HL-60 (cell line): Measurements from ENCODE around the gene ARFGAP3.

ENCODE experiments used
- DNase-seq, 2 experiments: peaks; one replicate each; pipeline ENCODE4 v3.0.0-alpha.2; 2010 to 2020; ENCODE audit warnings: low read depth in 1 of 2, low spot score in 1 of 2
- H3K27ac ChIP-seq: fragments of 250-450 bp; sonication (Bioruptor Pico); replicated peaks from 2 replicates; pipeline ENCODE4 v1.5.1; 2020; ENCODE audit warnings: mild to moderate bottlenecking, moderate library complexity
- H3K27me3 ChIP-seq: fragments of 250-450 bp; sonication (Bioruptor Pico); 2 replicates; pipeline ENCODE4 v1.5.1; 2021; ENCODE audit warnings: mild to moderate bottlenecking, moderate library complexity; ENCODE audit not compliant: insufficient read depth, poor library complexity, severe bottlenecking
- H3K4me3 ChIP-seq: replicated peaks from 2 replicates; pipeline ENCODE4 v1.5.1; 2011; ENCODE audit warnings: mild to moderate bottlenecking, control low read depth, low read length; ENCODE audit not compliant: insufficient read depth
- GABPA ChIP-seq: IDR thresholded peaks from 2 replicates; pipeline ENCODE4 v1.6.1; 2012; ENCODE audit warnings: low read depth
- POLR2AphosphoS5 ChIP-seq: IDR thresholded peaks from 2 replicates; pipeline ENCODE4 v1.6.1; 2012; ENCODE audit warnings: low read depth
- SPI1 ChIP-seq: IDR thresholded peaks from 2 replicates; pipeline ENCODE4 v1.6.1; 2012; ENCODE audit warnings: low read depth, mild to moderate bottlenecking, borderline replicate concordance
- TF ChIP-seq, protein P1 (sequence below): IDR thresholded peaks from one replicate; pipeline ENCODE4 v1.5.1; 2011; ENCODE audit warnings: low read length, control low read depth, inconsistent platforms; ENCODE audit not compliant: insufficient read depth
- TF ChIP-seq, protein P2 (sequence below): IDR thresholded peaks from 2 replicates; pipeline ENCODE4 v1.6.1; 2012; ENCODE audit warnings: low read depth; ENCODE audit not compliant: insufficient replicate concordance

Gene ARFGAP3

DNA sequence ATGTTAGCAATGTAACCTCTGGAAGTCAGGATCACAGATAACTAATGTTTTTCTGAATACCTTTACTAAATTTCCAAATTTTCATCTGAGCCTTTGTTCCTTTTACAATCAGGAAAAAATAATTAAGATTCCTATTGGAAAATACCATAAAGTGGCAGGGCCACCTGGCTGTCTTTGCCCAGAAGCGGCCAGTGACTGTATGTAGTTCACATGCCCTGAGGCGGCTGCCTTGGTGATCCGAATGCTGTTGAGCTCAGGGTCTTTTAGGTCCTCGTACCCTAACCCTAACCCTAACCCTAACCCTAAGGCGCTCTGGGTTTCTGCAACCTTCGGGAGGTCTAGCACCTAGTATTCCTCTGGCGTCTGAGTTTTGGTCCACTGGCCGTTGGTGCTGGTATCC lies 8.5 kb upstream of the ARFGAP3 start:
- TF ChIP-seq, protein P1, sequence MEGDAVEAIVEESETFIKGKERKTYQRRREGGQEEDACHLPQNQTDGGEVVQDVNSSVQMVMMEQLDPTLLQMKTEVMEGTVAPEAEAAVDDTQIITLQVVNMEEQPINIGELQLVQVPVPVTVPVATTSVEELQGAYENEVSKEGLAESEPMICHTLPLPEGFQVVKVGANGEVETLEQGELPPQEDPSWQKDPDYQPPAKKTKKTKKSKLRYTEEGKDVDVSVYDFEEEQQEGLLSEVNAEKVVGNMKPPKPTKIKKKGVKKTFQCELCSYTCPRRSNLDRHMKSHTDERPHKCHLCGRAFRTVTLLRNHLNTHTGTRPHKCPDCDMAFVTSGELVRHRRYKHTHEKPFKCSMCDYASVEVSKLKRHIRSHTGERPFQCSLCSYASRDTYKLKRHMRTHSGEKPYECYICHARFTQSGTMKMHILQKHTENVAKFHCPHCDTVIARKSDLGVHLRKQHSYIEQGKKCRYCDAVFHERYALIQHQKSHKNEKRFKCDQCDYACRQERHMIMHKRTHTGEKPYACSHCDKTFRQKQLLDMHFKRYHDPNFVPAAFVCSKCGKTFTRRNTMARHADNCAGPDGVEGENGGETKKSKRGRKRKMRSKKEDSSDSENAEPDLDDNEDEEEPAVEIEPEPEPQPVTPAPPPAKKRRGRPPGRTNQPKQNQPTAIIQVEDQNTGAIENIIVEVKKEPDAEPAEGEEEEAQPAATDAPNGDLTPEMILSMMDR, result no peak
- TF ChIP-seq, protein P2, sequence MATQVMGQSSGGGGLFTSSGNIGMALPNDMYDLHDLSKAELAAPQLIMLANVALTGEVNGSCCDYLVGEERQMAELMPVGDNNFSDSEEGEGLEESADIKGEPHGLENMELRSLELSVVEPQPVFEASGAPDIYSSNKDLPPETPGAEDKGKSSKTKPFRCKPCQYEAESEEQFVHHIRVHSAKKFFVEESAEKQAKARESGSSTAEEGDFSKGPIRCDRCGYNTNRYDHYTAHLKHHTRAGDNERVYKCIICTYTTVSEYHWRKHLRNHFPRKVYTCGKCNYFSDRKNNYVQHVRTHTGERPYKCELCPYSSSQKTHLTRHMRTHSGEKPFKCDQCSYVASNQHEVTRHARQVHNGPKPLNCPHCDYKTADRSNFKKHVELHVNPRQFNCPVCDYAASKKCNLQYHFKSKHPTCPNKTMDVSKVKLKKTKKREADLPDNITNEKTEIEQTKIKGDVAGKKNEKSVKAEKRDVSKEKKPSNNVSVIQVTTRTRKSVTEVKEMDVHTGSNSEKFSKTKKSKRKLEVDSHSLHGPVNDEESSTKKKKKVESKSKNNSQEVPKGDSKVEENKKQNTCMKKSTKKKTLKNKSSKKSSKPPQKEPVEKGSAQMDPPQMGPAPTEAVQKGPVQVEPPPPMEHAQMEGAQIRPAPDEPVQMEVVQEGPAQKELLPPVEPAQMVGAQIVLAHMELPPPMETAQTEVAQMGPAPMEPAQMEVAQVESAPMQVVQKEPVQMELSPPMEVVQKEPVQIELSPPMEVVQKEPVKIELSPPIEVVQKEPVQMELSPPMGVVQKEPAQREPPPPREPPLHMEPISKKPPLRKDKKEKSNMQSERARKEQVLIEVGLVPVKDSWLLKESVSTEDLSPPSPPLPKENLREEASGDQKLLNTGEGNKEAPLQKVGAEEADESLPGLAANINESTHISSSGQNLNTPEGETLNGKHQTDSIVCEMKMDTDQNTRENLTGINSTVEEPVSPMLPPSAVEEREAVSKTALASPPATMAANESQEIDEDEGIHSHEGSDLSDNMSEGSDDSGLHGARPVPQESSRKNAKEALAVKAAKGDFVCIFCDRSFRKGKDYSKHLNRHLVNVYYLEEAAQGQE, result no peak
- no peak for TF ChIP-seq GABPA
- TF ChIP-seq POLR2AphosphoS5, result no peak
- DNase-seq, result no peak
- Histone ChIP-seq H3K27ac (no peak overlapping the region), H3K4me3 (no peak overlapping the region), H3K27me3 (no peaks in the 10 kb centered on the region)

DNA sequence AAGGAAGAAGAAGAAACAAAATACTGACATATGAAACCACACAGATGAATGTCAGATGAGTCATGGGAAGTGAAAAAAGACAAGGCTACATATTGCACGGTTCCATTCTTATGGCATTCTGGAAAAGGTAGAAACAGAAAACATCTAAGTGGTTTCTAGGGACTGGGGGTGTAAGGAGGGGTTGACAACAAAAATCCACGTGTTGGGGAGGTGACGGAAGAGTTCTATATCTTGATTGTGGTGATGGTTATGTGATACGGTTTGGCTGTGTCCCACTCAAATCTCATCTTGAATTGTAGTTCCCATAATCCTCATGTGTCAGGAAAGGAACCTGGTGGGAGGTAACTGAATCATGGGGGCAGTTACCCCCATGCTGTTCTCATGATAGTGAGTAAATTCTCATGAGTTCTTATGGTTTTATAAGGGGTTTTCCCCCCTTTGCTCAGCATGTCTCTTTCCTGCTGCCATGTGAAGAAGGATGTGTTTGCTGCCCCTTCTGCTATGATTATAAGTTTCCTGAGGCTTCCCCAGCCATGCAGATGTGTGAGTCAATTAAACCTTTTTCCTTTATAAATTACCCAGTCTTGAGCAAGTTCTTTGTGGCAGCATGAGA lies 6.4 kb upstream of the ARFGAP3 start:
- TF ChIP-seq POLR2AphosphoS5 (no peak), SPI1 (no peak), GABPA (no peak)
- TF ChIP-seq, protein P1, result no peak
- TF ChIP-seq, protein P2, result no peak
- Histone ChIP-seq H3K4me3 (no peak overlapping the region), H3K27ac (no peak overlapping the region), H3K27me3 (no peaks in the 10 kb centered on the region)
- peak; percentile 10 to 21 for DNase-seq

DNA sequence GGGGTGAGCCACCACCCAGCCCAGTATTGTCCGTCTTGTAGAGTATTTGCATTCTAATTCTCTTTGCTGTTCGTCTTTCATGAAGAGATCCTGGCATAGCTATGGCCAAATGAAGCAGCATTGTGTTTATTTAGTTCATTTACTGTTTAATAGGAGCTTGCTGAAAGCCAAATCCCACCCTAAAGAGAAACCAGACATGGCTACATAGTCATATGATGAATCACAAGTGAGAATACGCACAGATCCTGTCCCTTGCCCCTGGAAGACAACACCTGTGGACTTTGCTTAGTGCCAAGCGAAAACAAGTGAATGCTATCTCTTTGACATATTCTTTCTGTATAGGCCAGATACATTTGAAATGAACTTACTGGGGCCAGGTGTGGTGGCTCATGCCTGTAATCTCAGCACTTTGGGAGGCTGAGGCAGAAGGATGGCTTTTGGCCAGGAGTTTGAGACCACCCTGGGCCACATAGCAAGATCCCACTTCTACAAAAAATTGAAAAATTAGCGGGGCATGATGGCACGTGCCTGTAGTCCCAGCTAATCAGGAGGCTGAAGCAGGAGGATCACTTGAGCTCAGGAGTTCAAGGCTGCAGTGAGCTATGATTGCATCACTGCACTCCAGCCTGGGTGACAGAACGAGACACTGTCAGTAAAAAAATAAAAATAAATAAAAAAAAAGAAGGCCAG lies 5.1 kb upstream of the ARFGAP3 start:
- H3K27me3 ChIP-seq, result no peaks in the 10 kb centered on the region
- no peak overlapping the region for H3K27ac ChIP-seq
- no peak overlapping the region for H3K4me3 ChIP-seq
- no peak for DNase-seq
- TF ChIP-seq POLR2AphosphoS5, result no peak

DNA sequence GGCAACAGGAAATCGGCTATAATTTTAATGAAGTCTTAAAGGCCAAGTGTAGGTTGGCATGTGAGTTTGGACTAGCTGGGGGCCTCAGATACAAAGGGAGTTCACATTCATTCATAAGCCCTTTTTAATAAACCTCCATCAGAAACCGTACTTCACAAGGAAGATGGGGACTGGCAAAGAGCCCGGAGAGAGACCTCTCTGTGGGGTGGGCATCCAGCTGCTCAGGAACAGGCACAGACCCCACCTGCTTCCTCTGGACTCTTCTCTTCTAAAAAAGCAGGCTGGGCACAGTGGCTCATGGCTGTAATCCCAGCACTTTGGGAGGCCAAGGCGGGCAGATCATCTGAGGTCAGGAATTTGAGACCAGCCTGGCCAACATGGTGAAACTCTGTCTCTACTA lies 3.9 kb upstream of the ARFGAP3 start:
- no peak overlapping the region for H3K27ac ChIP-seq
- TF ChIP-seq GABPA (no peak), SPI1 (no peak), POLR2AphosphoS5 (no peak)
- TF ChIP-seq, protein P2, result no peak
- TF ChIP-seq, protein P1, result no peak
- no peaks in the 10 kb centered on the region for H3K27me3 ChIP-seq
- no peak for DNase-seq
- H3K4me3 ChIP-seq, result no peak overlapping the region
